Suprapubic skin (tissue), 4 donors: ENCODE data around the gene POTEF.
"Not testable (repeated sequence)": the region's sequence is repeated elsewhere in the genome, so short reads cannot be mapped to it uniquely, and the experiment has no call there.

Experiments used
- EP300 ChIP-seq: sonication (generic); formaldehyde crosslinking; IDR thresholded peaks from one replicate; pipeline ENCODE4 v1.6.1; 2017; ENCODE audit warnings: antibody characterized with exemption
- POLR2A ChIP-seq, 2 donors: fragments of 450-650 bp; IDR thresholded peaks; one replicate each; pipeline ENCODE4 v1.6.1; 2017; ENCODE audit warnings: antibody characterized with exemption in 2 of 2, mild to moderate bottlenecking in 2 of 2, moderate library complexity in 2 of 2
- POLR2AphosphoS5 ChIP-seq, 3 donors: sonication (generic); formaldehyde crosslinking; IDR thresholded peaks; one replicate each; pipeline ENCODE4 v1.6.1; 2017; ENCODE audit warnings: antibody characterized with exemption in 3 of 3
- TF ChIP-seq, protein P1 (sequence below), 2 donors: fragments of 200-600 bp in 1 of 2; fragments of 450-650 bp in 1 of 2; sonication (generic) in 1 of 2; IDR thresholded peaks; one replicate each; pipeline ENCODE4 v1.5.1; 2016 to 2019; ENCODE audit warnings: antibody characterized with exemption in 2 of 2, mild to moderate bottlenecking in 1 of 2, moderate library complexity in 1 of 2

DNA sequence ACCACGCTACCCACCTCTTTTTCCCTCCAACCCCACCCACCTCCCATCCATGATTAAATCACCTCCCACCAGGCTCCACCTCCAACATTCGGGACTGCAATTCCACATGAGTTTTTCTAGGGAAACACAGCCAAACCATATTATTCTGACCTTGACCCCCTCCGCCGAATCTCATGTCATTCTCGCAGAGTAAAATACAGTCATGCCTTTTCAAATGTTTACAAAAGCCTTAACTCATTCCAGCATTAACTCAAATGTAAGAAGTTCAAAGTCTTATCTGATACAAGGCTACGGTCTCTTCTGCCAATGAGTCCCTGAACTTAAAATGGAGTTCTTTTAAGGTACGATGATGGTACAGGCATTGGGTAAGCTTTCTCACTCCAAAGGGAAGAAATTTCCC lies 72.7 kb downstream of the POTEF start:
- not testable (repeated sequence) for TF ChIP-seq POLR2AphosphoS5 (IDR thresholded peaks at IDR 0.05); POLR2A (IDR thresholded peaks at IDR 0.05); EP300
- TF ChIP-seq, protein P1, sequence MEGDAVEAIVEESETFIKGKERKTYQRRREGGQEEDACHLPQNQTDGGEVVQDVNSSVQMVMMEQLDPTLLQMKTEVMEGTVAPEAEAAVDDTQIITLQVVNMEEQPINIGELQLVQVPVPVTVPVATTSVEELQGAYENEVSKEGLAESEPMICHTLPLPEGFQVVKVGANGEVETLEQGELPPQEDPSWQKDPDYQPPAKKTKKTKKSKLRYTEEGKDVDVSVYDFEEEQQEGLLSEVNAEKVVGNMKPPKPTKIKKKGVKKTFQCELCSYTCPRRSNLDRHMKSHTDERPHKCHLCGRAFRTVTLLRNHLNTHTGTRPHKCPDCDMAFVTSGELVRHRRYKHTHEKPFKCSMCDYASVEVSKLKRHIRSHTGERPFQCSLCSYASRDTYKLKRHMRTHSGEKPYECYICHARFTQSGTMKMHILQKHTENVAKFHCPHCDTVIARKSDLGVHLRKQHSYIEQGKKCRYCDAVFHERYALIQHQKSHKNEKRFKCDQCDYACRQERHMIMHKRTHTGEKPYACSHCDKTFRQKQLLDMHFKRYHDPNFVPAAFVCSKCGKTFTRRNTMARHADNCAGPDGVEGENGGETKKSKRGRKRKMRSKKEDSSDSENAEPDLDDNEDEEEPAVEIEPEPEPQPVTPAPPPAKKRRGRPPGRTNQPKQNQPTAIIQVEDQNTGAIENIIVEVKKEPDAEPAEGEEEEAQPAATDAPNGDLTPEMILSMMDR (IDR thresholded peaks at IDR 0.05): not testable (repeated sequence)
